ENCODE results near the gene TMEM151B.

DNA sequence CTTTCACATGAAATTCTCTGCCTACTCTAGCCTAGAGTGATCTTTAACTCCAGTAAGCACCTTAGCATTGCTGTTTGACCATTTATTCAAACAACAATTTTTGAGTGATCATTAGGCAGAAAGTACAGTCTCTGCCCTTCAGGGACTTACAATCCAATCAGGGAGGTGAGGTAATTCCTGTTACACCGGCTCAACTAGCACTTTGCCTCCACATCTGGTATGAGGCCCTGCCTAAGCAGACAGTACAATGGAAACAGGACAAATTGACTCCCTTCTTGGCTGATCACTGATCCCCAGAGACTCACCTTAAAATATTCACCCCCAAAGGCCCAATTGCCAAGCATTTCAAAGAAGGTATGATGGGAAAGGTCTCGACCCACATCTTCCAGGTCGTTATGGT is 41.5 kb downstream of the TMEM151B start:
- TF ChIP-seq CTCF (IDR thresholded peaks at IDR 0.05; ENCODE audit: insufficient read depth, low read depth, low read length): no peak
- no peak for TF ChIP-seq EZH2 (IDR thresholded peaks at IDR 0.05; ENCODE audit: insufficient read depth, low read length)

Measured in astrocyte (in vitro differentiated cells and primary cell).